Heart right ventricle (tissue), 16 donors: Measurements from ENCODE around the gene TENM4. TPM values are rescaled to one million over a fixed set of nuclear protein-coding genes. Genes with fewer than 3 reads are reported as not detected.
"Not testable (repeated sequence)": the region's sequence is repeated elsewhere in the genome, so short reads cannot be mapped to it uniquely, and the experiment has no call there.

Source experiments
- ATAC-seq, 8 donors: fragments of 200-7000 bp; cut with Tn5 transposase; one replicate each; pipeline ENCODE4 v1.9.1; 2020; ENCODE audit warnings: mild to moderate bottlenecking in 8 of 8, moderate library complexity in 8 of 8, moderate number of reproducible peaks in 1 of 8
- DNase-seq, 2 donors: peaks; one replicate each; pipeline ENCODE4 v3.0.0-alpha.2; 2020
- H3K27ac ChIP-seq, 10 donors: fragments of 200-600 bp; sonication (generic) in 2 of 10; one replicate each; pipeline versions ENCODE4 v1.5.0 to v1.8.0; 2020 to 2022; ENCODE audit warnings: mild to moderate bottlenecking in 3 of 10
- H3K27me3 ChIP-seq, 7 donors: fragments of 200-600 bp; one replicate each; pipeline ENCODE4 v1.8.0; 2021 to 2022; ENCODE audit warnings: mild to moderate bottlenecking in 2 of 7
- H3K36me3 ChIP-seq, 9 donors: fragments of 200-600 bp; sonication (generic) in 1 of 9; one replicate each; pipeline versions ENCODE4 v1.5.0 to v1.8.0; 2020 to 2022; ENCODE audit warnings: mild to moderate bottlenecking in 2 of 9
- H3K4me1 ChIP-seq, 9 donors: fragments of 200-600 bp; sonication (generic) in 1 of 9; one replicate each; pipeline versions ENCODE4 v1.5.0 to v1.8.0; 2020 to 2022; ENCODE audit warnings: mild to moderate bottlenecking in 4 of 9
- H3K4me3 ChIP-seq, 10 donors: fragments of 200-600 bp; sonication (generic) in 2 of 10; one replicate each; pipeline versions ENCODE4 v1.5.0 to v1.8.0; 2020 to 2022; ENCODE audit warnings: mild to moderate bottlenecking in 7 of 10, moderate library complexity in 2 of 10
- H3K9me3 ChIP-seq, 11 donors: fragments of 200-600 bp in 10 of 11; sonication (generic) in 2 of 11; one replicate each; pipeline versions ENCODE4 v1.5.0 to v1.8.0; 2013 to 2022; ENCODE audit warnings: mild to moderate bottlenecking in 2 of 11, control low read depth in 1 of 11, moderate library complexity in 1 of 11
- WGBS, 2 donors: extraction: QIAGEN DNeasy Blood & Tissue Kit; methylation state at CpG; one replicate each; pipeline ENCODE4 v1.1.7; 2013; ENCODE audit warnings: inconsistent platforms in 1 of 2; 5-methylcytosine and 5-hydroxymethylcytosine counted together
- intact Hi-C, 10 donors: fragments of 100-400 bp; cut with DNase I; formaldehyde crosslinking; loops; one replicate each; pipeline versions ENCODE4 v1.11.1 to v1.14.2; 2022
- polyA plus RNA-seq, 2 donors: library from polyadenylated mRNA; stranded (reverse); fragments of 200-250 nt; gene quantifications; one replicate each; pipeline ENCODE4 v1.2.3, GENCODE V29; 2013
- total RNA-seq, 10 donors: library from RNA; stranded (reverse); fragmentation: NEBNext Ultra II Directional in 3 of 10; extraction: Animal tissue kit (Norgen Biotek cat#: 25700) in 3 of 10; gene quantifications; one replicate each; pipeline versions ENCODE4 v1.2.1 to v1.2.4, GENCODE V29; 2021 to 2023
- TF ChIP-seq, protein P1 (sequence below), 9 donors: fragments of 200-600 bp; sonication (generic) in 2 of 9; IDR thresholded peaks; one replicate each; pipeline versions ENCODE4 v1.5.0 to v1.8.0; 2021 to 2022; ENCODE audit warnings: antibody characterized with exemption in 9 of 9, mild to moderate bottlenecking in 5 of 9, moderate library complexity in 1 of 9
- donor health status: Arrhythmogenic right ventricular cardiomyopathy.
- donor health status: ischemic (EF 13 %, LVEDD 7.1; RV severe dilation, severe dysfunction).
- donor health status: healthy with polysubstance abuse.
- donor health status: DM: no; HTN: yes; CAD: no.
- donor health status: DM: no; HTN: no; CAD: no.
- donor health status: ischemic (EF 25% LVEDD 6.9; RV normal size, moderate dysfunction).
- donor health status: ischemic (EF 25% LVEDD 5.7; RV mildly dilated, moderate dysfunction).
- donor health status: healthy.
- donor health status: DM: yes; HTN: yes; CAD: no.
- donor health status: Ischemic cardiomyopathy.
- donor health status: ischemic (EF 35%, LVEDD 5.7; RV mildly dilated, moderate dysfunction).
- donor health status: nonischemic (EF 11% LVEDD 7.7; RV severe dilation, severe dysfunction).
- donor health status: DM: yes; HTN: yes; CAD: no.
- donor health status: PGD.
- donor health status: ischemic (EF 29% LVEDD 5.4; RV normal size, mild dysfunction).
- donor health status: nonischemic (EF 23%, LVEDD 6.1; RV moderate dilation, normal function).

The TENM4 gene
- total and polyA plus RNA-seq, 12 donors: 0.10 to 3.6 (median 0.91) TPM

DNA sequence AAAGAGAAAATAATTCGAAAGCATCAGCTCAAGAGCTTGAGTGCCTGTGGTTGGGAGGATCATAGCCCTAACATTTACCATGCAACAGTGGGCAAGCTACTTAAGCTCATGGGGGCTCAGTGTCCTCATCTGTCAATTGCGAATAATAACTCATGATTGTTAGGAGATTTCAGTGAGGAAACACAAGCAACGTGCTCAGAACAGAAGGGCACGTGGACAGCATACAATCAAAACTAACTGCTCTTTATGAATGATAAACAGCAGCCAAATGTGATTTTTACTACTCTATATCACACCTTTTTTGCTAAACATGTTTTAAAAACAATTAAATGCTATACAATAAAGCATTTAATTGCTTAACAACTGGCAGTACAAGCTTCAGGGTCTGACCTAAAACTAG, 556.1 kb downstream of the TENM4 start:
- Histone ChIP-seq H3K27me3 (peaks cover 0 to 4% (median 0%) of the 10 kb centered on the region in 7 donors), H3K36me3 (no peaks in the 10 kb centered on the region), H3K4me3 (no peak overlapping the region), H3K9me3 (no peaks in the 10 kb centered on the region), H3K4me1 (peaks cover 0 to 8% (median 5%) of the 10 kb centered on the region in 9 donors), H3K27ac (no peak overlapping the region)
- TF ChIP-seq, protein P1, sequence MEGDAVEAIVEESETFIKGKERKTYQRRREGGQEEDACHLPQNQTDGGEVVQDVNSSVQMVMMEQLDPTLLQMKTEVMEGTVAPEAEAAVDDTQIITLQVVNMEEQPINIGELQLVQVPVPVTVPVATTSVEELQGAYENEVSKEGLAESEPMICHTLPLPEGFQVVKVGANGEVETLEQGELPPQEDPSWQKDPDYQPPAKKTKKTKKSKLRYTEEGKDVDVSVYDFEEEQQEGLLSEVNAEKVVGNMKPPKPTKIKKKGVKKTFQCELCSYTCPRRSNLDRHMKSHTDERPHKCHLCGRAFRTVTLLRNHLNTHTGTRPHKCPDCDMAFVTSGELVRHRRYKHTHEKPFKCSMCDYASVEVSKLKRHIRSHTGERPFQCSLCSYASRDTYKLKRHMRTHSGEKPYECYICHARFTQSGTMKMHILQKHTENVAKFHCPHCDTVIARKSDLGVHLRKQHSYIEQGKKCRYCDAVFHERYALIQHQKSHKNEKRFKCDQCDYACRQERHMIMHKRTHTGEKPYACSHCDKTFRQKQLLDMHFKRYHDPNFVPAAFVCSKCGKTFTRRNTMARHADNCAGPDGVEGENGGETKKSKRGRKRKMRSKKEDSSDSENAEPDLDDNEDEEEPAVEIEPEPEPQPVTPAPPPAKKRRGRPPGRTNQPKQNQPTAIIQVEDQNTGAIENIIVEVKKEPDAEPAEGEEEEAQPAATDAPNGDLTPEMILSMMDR (IDR thresholded peaks at IDR 0.05): no peak
- ATAC-seq (no peak), DNase-seq (no peak)
- WGBS, 2 donors: 90 to 91% methylated on average over 4 of the region's 4 CpGs
- intact Hi-C loops: no loop called here

DNA sequence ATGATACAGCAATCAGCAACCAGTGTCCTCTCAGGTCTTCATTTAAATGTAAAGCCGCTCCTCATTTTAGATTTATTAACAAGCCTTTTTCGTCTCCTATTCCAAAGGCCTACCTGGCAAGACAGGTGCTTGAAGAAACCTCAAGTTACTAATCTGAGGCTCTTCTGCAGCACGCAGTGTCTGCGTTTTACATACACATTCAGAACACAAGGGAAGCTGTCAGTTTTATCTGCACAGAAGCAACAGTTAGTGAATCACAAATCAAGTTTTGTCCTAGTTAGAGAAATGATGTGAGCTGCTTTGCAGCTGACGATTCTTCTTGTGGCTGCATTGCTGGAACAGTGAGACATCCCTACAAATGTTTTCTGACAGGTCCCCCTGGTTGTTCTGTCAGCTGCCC, 557.3 kb downstream of the TENM4 start:
- Histone ChIP-seq H3K4me1 (peaks cover 0 to 8% (median 5%) of the 10 kb centered on the region in 9 donors), H3K9me3 (peaks cover 0 to 6% (median 0%) of the 10 kb centered on the region in 11 donors), H3K27ac (no peak overlapping the region), H3K36me3 (no peaks in the 10 kb centered on the region), H3K27me3 (peaks cover 0 to 4% (median 0%) of the 10 kb centered on the region in 7 donors), H3K4me3 (no peak overlapping the region)
- no peak for ATAC-seq
- DNase-seq: no peak
- TF ChIP-seq, protein P1 (IDR thresholded peaks at IDR 0.05): no peak
- 93 to 94% methylated on average over 5 of the region's 5 CpGs for WGBS, 2 donors
- intact Hi-C loops: no loop called here

DNA sequence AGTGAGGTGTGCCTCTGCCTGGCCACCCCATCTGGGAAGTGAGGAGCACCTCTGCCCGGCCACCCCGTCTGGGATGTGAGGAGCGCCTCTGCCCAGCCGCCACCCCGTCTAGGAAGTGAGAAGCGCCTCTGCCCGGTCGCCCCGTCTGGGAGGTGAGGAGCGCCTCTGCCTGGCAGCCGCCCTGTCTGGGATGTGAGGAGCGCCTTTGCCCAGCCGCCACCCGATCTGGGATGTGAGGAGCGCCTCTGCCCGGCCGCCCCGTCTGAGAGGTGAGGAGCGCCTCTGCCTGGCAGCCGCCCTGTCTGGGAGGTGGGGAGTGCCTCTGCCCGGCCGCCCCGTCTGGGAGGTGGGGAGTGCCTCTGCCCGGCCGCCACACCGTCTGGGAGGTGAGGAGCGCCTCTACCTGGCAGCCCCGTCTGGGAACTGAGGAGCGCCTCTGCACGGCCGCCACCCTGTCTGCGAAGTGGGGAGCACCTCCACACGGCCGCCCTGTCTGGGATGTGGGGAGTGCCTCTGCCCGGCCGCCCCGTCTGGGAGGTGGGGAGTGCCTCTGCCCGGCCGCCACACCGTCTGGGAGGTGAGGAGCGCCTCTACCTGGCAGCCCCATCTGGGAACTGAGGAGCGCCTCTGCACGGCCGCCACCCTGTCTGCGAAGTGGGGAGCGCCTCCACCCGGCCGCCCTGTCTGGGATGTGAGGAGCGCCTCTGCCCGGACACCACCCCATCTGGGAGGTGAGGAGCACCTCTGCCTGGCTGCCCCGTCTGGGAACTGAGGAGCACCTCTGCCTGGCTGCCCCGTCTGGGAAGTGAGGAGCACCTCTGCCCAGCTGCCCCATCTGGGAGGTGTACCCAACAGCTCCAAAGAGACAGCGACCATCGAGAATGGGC, 561.5 kb downstream of the TENM4 start:
- H3K4me3 ChIP-seq, intact Hi-C loops, H3K9me3 ChIP-seq, H3K27me3 ChIP-seq, ATAC-seq, H3K4me1 ChIP-seq, DNase-seq, H3K36me3 ChIP-seq, H3K27ac ChIP-seq: not testable (repeated sequence)
- 93 to 98% methylated on average over 44 to 54 of the region's 54 CpGs for WGBS, 2 donors

DNA sequence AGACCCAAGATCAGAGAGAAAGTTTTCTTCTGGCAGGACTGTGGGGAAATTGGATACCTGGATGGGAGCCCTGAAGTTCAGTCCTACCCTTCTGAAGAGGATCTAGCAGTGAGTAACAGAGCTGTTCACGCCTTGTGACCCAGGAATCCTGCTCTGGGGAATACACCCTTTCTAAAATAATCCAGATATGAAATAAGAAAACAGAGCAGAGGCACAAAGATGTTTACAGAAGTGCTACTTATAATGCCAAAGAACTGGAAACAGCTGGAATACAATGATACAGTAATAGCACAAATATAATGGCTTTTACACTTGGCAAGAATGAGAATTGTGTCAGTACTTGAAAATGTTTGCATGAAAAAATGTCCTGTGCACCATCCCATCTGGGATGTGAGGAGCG, 562.2 kb downstream of the TENM4 start:
- Histone ChIP-seq H3K4me1 (no peaks in the 10 kb centered on the region), H3K27me3 (no peaks in the 10 kb centered on the region), H3K9me3 (peaks cover 0 to 8% (median 0%) of the 10 kb centered on the region in 11 donors), H3K36me3 (no peaks in the 10 kb centered on the region), H3K27ac (no peak overlapping the region), H3K4me3 (no peak overlapping the region)
- intact Hi-C loops: no loop called here
- WGBS, 2 donors: 81% methylated on average over 2 of the region's 2 CpGs
- no peak for ATAC-seq
- TF ChIP-seq, protein P1 (IDR thresholded peaks at IDR 0.05): no peak
- DNase-seq: no peak

DNA sequence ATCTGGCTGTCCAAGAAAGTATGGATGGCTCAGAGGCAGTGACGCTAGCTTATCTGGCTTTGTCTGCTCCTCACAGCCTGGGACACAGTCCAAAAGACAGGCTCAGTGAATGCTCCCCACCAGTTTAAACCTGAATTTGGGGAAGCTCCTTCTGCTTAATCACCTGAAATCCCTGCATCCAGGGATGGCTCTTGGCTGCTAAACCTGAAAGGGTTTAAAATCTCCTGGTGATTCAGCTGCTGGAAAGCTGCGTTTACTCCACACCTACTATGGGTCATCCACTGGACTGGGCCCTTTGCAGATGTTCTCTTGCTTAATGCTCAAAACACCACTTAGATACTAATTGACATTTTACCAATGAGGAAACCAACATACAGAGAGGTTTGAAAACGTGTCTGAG, 564.2 kb downstream of the TENM4 start:
- WGBS, 2 donors: 59 to 71% methylated on average over 3 of the region's 3 CpGs

More for the DNA sequence above, 564.2 kb downstream of the TENM4 start:
- ATAC-seq (no peak), DNase-seq (no peak)
- intact Hi-C loops: no loop called here
- TF ChIP-seq, protein P1 (IDR thresholded peaks at IDR 0.05): no peak
- H3K9me3 ChIP-seq: peaks cover 0 to 8% (median 0%) of the 10 kb centered on the region in 11 donors
- no peaks in the 10 kb centered on the region for H3K27me3 ChIP-seq
- H3K36me3 ChIP-seq: no peaks in the 10 kb centered on the region
- no peak overlapping the region for H3K27ac ChIP-seq
- no peaks in the 10 kb centered on the region for H3K4me1 ChIP-seq
- no peak overlapping the region for H3K4me3 ChIP-seq
